Measurements from ENCODE around the gene ANGPTL4.

DNA sequence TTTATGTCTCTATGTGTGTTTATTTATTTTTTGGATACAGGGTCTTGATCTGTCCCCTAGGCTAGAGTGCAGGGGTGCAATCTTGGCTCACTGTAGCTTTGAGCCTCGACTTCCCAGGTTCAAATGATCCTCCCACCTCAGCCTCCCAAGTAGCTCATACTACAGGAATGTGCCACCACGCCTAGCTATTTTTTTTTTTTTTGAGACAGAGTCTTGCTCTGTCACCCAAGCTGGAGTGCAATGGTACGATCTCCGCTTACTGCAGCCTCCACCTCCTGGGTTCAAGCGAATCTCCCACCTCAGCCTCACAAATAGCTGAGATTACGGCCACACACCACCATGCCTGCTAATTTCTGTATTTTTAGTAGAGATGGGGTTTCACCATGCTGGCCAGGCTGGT lies 5.0 kb upstream of the ANGPTL4 start:
- TF ChIP-seq CTCF (IDR thresholded peaks at IDR 0.05), result no peak
- no peak for TF ChIP-seq POLR2A (IDR thresholded peaks at IDR 0.05)
- TF ChIP-seq EP300 (IDR thresholded peaks at IDR 0.05), result no peak
- TF ChIP-seq POLR2AphosphoS5 (IDR thresholded peaks at IDR 0.05), result no peak
